ENCODE measurements around the gene DQX1.
A peak's percentile ranks its signal among the peaks of the same experiment; 100 is the strongest.

Gene DQX1

GRCh38 chr2:74511104-74511989, 14.7 kb downstream of the DQX1 start:
- DNase-seq (ENCODE audit: low read depth), result peak; percentile 38

DNA sequence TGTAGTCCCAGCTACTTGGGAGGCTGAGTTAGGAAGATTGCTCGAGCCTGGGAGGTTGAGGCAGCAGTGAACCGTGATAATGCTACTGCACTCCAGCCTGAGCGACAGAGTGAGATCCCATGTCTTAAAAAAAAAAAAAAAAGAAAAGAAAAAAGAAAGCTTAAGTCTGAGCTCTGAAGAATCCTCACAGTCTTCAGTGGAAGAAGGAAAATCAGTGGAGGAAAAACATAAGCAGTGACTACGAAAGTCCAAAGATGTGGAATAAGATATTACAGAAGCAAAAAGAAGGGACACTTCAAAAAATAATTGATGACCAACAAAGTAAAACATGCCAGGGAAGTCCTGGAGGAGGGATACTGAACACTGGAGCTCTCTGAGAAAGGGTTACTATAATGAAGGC, 15.8 kb downstream of the DQX1 start:
- no peak for DNase-seq (ENCODE audit: low read depth)

- DNase-seq (ENCODE audit: low read depth), result peak; percentile 85
These were observed 18.0 kb downstream of the DQX1 start for GRCh38 chr2:74507926-74508520.

DNA sequence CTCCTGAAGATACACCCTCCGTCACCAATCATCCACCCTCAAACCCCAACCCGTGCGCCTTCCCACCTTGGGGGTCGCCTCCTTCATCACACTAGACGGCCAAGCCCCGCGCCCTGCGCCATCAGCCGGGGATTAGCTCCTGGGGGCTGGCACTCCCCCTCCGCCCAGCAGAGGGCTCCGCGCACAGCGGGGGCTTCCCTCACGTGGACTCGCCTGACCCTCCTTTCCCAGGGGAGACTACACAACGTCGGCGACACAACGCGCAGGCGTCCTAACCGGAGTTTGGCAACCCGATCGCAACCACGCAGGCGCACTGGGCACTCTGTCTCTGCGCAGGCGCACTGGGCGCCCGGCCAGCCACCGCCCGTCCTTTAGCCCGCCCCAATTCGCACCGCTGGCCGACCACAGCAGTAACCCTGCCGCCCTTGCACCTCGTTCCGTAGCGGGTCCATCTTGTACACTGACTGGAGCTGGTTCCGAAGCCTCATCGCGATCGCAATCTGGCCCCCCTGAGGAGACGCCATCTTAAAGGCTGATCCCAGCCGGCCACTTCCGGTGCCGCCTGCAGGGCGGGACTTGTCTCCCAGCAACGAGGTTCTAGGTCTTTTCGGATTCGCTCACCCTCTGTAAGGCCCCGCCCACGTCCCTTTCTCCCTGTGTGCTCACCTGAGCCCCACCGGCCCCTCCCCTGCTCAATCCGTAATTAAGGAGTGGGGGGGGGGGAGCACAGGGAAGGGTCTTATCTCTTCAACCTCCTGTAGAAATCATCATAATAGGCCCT, 18.7 kb downstream of the DQX1 start, which contains the start of gene PCGF1:
PCGF1 (minus strand) TSS at position 551 of the 781 bp plus-strand sequence; CDS start at position 524, 27 bp downstream.
- peak; percentile 98 for DNase-seq (ENCODE audit: low read depth)

DNA sequence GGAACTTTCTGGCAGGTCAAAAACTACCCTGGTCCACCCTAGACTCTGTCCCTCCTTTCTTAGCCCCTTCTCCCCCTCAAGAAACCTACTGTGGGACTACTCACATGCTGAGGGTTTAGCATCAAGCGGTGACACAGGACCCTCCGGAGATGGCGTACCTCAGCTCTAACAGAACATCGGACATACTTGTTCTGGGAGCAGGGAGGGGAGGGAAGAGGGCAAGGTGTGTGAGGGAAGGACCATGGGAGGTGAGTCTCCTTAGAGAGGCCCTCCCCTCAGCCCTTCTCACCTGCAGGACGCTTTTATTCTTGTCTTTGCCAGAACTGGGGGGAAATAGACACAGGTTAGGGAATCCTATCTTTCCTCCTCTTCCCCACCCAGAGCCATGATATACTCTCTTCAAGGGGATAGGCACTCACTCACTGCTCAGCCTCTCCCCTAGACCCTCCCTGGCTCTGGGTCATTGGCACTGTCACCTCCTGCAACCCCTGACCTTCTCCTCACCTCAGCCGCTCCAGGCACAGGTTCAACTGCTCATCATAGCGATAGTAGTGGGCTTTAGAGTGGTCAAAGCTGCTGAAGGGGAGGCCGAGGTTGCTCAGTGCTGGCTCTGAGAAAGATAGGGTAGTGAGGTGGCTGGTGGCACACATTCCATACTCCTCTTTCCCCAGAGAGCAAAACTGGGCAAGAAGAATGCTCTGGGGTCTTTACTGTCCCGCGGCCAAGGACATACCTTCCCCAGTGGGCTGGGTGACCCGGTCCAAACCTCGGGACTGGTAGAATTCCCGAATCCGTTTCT, 20.4 kb downstream of the DQX1 start:
- no peak for DNase-seq (ENCODE audit: low read depth)

DNA sequence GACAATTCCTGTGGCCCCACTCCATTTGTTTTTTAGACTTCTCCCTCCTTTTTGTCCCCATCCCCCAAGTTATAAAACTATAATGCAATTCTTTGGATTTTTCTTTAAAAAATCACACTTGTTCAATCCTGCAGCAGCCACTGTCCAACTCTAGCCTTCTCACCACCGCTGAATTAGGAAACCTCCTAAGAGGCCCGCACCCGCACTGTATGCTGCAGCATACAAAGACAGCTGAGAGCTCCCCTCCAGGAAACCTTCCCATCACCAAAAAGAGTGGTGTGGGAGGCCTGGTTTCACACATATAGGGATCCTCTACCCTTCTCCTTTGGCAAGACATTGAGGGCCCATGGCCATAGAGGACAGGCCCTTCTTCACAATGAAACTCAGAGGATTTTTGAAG, 21.4 kb downstream of the DQX1 start:
- DNase-seq (ENCODE audit: low read depth), result no peak

DNA sequence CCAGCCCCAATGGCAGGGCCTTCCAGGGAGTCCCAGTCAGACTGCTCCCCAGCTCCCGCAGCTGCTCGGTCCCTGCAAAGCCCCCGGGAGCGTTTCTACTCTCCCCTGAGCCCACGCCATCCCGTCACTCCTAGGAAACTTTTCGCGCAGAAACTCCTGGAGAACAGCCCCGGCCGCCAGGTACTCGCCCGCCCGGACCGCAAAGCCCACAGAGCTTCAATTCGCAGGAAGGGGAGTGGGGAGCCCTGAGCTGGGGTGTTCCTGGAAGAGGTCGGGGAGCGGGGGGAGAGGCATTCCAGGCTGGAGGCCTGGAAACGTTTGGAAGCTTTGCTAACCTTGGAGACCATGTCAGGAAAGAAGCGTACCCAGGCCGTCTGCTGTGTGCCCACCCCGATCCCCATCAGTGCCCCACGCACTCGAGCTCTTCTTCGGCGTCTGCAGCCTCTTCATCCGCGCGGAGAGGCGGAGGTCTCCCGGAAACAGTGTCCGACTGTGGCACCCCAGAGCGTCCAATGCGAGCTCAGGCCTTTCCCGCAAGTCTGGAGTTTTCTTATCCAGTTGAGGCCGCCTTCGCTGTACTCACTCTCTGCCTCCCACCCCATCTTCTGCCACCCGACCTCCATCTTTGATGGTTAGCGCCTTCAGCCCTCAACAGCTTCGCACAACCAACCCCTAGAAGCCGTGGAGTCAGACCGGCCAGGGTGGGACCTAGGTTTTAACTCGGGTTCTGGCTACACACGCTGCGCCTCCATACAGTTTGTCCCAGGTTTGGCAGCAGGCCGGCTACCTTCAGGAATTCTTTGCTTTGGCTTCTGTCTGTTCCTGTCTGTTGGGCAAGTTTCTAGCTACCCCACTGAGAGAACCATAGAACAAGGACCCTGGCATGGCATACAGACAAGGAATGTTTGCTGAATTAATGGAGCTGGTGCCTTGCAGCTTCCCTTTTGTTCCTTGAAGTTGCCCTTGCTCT, 22.2 kb downstream of the DQX1 start:
- no peak for DNase-seq (ENCODE audit: low read depth)

- peak; percentile 83 for DNase-seq (ENCODE audit: low read depth)
These were observed 23.1 kb downstream of the DQX1 start for GRCh38 chr2:74502720-74503505.

DNA sequence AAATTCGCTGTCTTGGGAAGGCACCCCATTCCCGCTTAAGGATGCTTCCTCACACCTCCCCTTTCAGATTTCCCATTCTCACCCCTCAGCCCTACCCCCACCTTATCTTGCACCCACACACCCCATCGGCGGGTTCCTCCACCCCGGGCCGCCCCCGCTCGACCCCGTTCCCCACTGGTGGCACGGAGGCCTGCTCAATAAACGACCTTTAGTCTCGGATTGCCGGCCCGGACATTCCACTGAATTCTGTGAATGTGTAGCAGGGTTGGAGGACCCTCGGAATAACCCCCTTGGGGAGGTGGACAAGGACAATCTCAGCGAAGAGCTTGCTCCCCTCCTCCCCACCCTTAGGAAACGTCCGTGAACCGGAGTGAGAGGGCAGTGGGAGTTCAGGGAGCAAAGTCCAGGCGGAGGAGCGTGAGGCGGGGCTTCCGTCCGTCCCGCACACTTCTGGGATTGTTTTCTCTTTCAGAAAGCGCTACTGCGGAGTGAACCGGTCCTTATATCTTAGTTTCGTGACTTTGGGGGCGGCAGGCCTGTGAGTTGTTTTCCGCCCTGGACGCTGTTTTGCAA, 23.8 kb downstream of the DQX1 start:
- no peak for DNase-seq (ENCODE audit: low read depth)

- DNase-seq (ENCODE audit: low read depth), result no peak
These were observed 24.5 kb downstream of the DQX1 start for GRCh38 chr2:74501335-74502071.

DNA sequence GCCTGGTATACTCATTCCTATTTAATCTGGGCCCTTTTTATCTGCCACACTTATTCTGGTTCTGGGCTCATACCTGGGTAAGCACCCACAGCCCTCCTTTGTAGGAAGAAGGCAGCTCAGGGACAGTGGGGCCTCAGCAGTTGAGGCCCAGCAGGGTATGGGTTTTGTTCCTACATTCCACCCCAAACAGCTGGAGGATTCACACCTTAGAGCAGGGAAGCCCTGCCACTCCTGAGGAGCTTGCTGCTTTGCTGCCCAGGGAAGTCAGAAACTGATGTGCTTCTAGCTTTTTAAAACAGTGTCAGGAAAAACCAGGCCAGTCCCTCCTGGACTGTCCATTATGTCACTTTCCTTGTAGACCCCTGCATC, 25.5 kb downstream of the DQX1 start:
- DNase-seq (ENCODE audit: low read depth), result no peak

DNA sequence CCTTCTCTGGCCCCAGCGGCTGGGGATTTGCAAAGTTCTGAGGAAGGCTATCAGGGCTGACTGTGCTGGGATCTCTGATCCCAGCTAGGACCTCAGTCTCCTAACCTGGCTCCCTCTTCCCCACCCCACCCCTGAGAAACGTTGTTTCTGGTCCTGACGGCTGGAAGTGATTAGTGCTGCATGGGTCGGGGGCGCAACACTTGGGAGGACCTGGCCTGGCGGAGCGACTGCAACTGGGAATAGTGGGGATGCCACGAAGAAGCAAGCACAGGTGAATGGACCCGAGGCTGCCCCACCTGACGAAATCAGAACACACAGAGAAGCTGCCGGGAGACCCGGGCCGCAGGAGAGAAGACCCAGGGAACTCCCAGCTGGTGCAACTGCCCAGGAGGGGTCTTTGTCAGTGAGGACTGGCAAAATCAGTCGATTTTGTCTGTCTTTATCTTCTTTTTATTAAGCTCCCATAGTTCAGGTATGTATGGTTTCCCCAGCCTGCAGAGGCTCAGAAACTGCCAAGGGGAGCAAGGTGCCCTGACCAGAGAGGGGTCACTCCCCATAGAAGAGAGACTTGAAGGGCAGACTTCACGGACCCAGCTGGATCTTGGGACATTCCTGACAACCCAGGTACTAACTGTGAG, 26.0 kb downstream of the DQX1 start:
- no peak for DNase-seq (ENCODE audit: low read depth)

DNA sequence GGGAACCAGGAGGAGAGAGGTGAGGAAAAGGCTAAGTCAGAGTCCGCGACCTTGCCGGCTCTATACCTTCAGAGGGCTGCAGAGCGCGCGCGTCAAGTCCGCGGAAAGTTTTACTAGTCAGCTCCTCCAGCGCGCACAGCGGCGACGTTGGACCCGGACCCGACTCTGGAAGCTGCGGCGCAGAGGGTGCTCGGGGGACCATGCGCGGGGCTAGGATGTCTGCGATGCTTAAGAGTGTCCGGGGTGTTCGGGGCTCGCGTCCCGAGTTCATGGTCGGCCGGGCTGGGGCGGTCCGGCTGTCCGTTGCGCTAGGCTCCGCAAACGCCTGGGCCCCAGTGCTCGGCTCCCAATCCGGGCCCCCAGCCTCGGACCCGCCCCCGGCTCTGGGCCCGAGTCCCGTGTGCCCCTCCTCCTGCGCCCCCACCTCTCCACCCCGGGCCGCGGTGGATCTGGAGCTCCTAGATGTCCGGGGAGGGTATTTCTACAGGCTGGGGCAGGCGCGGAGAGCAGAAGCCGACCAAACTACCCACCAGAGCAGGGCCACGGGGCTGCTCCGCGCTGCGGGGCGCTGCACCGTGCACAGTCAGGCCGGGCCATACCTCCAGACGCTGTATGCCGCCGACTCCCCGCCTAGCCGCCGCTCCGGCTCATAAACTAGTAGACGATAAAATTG, 26.6 kb downstream of the DQX1 start, which contains the start of gene LBX2:
LBX2 (minus strand) TSS at position 337 of the 673 bp plus-strand sequence; CDS start at position 271, 66 bp downstream.
- peak; percentile 35 for DNase-seq (ENCODE audit: low read depth)

DNA sequence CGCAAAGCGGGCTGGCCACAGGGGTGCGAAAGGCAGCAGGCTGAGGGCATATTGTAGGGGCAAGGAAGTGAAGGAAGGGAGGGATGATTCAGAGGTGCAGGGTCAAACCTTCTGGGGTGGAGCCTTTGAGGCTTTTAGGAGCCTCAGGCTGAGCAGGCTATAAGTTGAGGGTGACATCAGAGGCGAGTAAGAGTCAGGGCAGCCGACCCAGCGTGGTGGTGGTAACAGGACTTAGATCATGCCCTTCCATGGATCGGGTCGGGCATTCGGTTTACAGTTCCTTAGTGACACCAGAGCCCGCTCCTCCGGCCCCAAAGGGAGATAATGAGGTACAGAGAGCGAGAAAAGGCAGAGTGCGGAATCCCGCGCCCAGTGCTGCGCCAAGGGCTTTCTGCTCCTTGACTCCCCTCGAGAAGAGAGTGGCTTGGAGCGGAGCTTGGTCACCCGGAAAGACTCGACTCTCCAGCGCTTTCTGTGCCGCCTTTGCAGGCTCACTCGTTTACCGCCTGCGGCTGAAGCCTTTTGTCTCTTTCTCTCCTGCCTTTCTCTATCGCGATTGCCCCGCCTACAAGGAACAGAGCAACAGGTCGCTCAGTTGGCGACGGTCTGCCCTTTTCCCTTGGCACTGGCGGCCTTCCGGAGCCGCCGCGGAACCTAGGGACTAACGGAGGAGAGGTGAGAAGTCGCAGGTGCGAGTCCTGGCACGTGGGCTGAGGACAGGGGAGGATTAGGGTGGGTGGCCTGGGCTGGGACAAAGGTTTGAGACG, 27.3 kb downstream of the DQX1 start:
- peak; percentile 58 for DNase-seq (ENCODE audit: low read depth)

GRCh38 chr2:74497777-74498499, 28.1 kb downstream of the DQX1 start:
- no peak for DNase-seq (ENCODE audit: low read depth)

All from EH (cell line).